PFSK-1 (cell line): ENCODE measurements around the gene EEF2.

Experiments used
- FOXP2 ChIP-seq: optimal IDR thresholded peaks from 2 replicates; pipeline ENCODE3; 2011; ENCODE audit warnings: borderline replicate concordance, control low read depth, inconsistent platforms; ENCODE audit not compliant: insufficient read depth; ENCODE audit errors: extremely low read length, extremely low read depth
- POLR2AphosphoS5 ChIP-seq: IDR thresholded peaks from 2 replicates; pipeline ENCODE4 v1.6.1; 2012; ENCODE audit warnings: low read depth, mild to moderate bottlenecking, control low read depth, low read length, moderate library complexity
- REST ChIP-seq, 2 experiments: IDR thresholded peaks; 2 replicates each; pipeline versions ENCODE4 v1.6.1 to v1.8.0; 2011 to 2012; ENCODE audit warnings: low read depth in 2 of 2, low read length in 2 of 2, control low read depth in 1 of 2, inconsistent platforms in 1 of 2, mild to moderate bottlenecking in 1 of 2, moderate library complexity in 1 of 2; ENCODE audit not compliant: insufficient read depth in 1 of 2
- SIN3A ChIP-seq: IDR thresholded peaks from 2 replicates; pipeline ENCODE4 v1.6.1; 2012; ENCODE audit warnings: mild to moderate bottlenecking, low read length, moderate library complexity, borderline replicate concordance; ENCODE audit not compliant: insufficient read depth
- TAF1 ChIP-seq: IDR thresholded peaks from 2 replicates; pipeline ENCODE4 v1.6.1; 2012; ENCODE audit warnings: low read length, control low read depth, borderline replicate concordance; ENCODE audit not compliant: insufficient read depth

The EEF2 gene

GRCh38 chr19:3944018-3944721 lies 41.1 kb downstream of the EEF2 start:
- no peak for TF ChIP-seq REST (IDR thresholded peaks at IDR 0.05; ENCODE audit: insufficient read depth in 1 of 2, low read depth in 2 of 2, low read length in 2 of 2)
- no peak for TF ChIP-seq SIN3A
- TF ChIP-seq TAF1 = no peak
- TF ChIP-seq FOXP2 = no peak
- no peak for TF ChIP-seq POLR2AphosphoS5

GRCh38 chr19:3942790-3943409 lies 42.4 kb downstream of the EEF2 start:
- TF ChIP-seq REST (IDR thresholded peaks at IDR 0.05; ENCODE audit: insufficient read depth in 1 of 2, low read depth in 2 of 2, low read length in 2 of 2) (no peak), TAF1 (no peak), FOXP2 (no peak), SIN3A (no peak), POLR2AphosphoS5 (no peak)

GRCh38 chr19:3936506-3937442 lies 48.5 kb downstream of the EEF2 start:
- TF ChIP-seq POLR2AphosphoS5 = no peak

GRCh38 chr19:3932931-3933810 lies 52.1 kb downstream of the EEF2 start, which contains the start of gene NMRK2:
TSS of gene NMRK2 (plus strand) at chr19:3933069. CDS start at chr19:3933672, 603 bp downstream.
- no peak for TF ChIP-seq TAF1
- no peak for TF ChIP-seq FOXP2
- no peak for TF ChIP-seq POLR2AphosphoS5
- no peak for TF ChIP-seq SIN3A
- TF ChIP-seq REST (IDR thresholded peaks at IDR 0.05; ENCODE audit: insufficient read depth in 1 of 2, low read depth in 2 of 2, low read length in 2 of 2) = no peak

- no peak for TF ChIP-seq POLR2AphosphoS5
- no peak for TF ChIP-seq SIN3A
- no peak for TF ChIP-seq FOXP2
- no peak for TF ChIP-seq REST (IDR thresholded peaks at IDR 0.05; ENCODE audit: insufficient read depth in 1 of 2, low read depth in 2 of 2, low read length in 2 of 2)
- no peak for TF ChIP-seq TAF1
Observed at GRCh38 chr19:3931041-3931440, 54.2 kb downstream of the EEF2 start.
